ENCODE data around the gene HNRNPA2B1. TPM values are rescaled to one million over a fixed set of nuclear protein-coding genes. Genes with fewer than 3 reads are reported as not detected.

Gene HNRNPA2B1
- total RNA-seq, 1 donor from 2014 or later, result 57.0 TPM

GRCh38 chr7:26182283-26182682 lies 18.3 kb downstream of the HNRNPA2B1 start:
- Histone ChIP-seq H3K36me3 (peaks cover 0 to 9% of the 10 kb centered on the region in 2 donors), H3K27ac (no peak overlapping the region), H3K9me3 (no peaks in the 10 kb centered on the region), H3K4me1 (peaks cover 0 to 2% of the 10 kb centered on the region in 2 donors), H3K27me3 (no peaks in the 10 kb centered on the region), H3K4me3 (no peak overlapping the region)
- no peak for TF ChIP-seq CTCF (IDR thresholded peaks at IDR 0.05)
- no peak for DNase-seq (ENCODE audit: low spot score in 2 of 2)
- intact Hi-C loops (cut with DNase I), result no loop called here

GRCh38 chr7:26181474-26182227 lies 18.9 kb downstream of the HNRNPA2B1 start:
- Histone ChIP-seq H3K27ac (no peak overlapping the region), H3K27me3 (no peaks in the 10 kb centered on the region), H3K9me3 (no peaks in the 10 kb centered on the region), H3K36me3 (peaks cover 0 to 3% of the 10 kb centered on the region in 2 donors), H3K4me1 (peaks cover 0 to 2% of the 10 kb centered on the region in 2 donors), H3K4me3 (no peak overlapping the region)
- TF ChIP-seq CTCF (IDR thresholded peaks at IDR 0.05), result no peak
- intact Hi-C loops (cut with DNase I), result no loop called here
- DNase-seq (ENCODE audit: low spot score in 2 of 2), result no peak

GRCh38 chr7:26180792-26181198 lies 19.8 kb downstream of the HNRNPA2B1 start:
- H3K4me1 ChIP-seq, result peaks cover 0 to 2% of the 10 kb centered on the region in 2 donors
- no peak overlapping the region for H3K27ac ChIP-seq
- H3K4me3 ChIP-seq, result no peak overlapping the region
- no peak for TF ChIP-seq CTCF (IDR thresholded peaks at IDR 0.05)
- H3K36me3 ChIP-seq, result no peaks in the 10 kb centered on the region
- intact Hi-C loops (cut with DNase I), result no loop called here
- no peaks in the 10 kb centered on the region for H3K9me3 ChIP-seq
- no peak for DNase-seq (ENCODE audit: low spot score in 2 of 2)
- no peaks in the 10 kb centered on the region for H3K27me3 ChIP-seq

- intact Hi-C loops (cut with DNase I), result no loop called here
- no peaks in the 10 kb centered on the region for H3K27me3 ChIP-seq
- peaks cover 0 to 2% of the 10 kb centered on the region in 2 donors for H3K4me1 ChIP-seq
- H3K36me3 ChIP-seq, result no peaks in the 10 kb centered on the region
- H3K9me3 ChIP-seq, result no peaks in the 10 kb centered on the region
- no peak for TF ChIP-seq CTCF (IDR thresholded peaks at IDR 0.05)
- no peak overlapping the region for H3K27ac ChIP-seq
- no peak overlapping the region for H3K4me3 ChIP-seq
- DNase-seq (ENCODE audit: low spot score in 2 of 2), result no peak
These were observed 20.6 kb downstream of the HNRNPA2B1 start for GRCh38 chr7:26179826-26180497.

GRCh38 chr7:26179422-26179821 lies 21.1 kb downstream of the HNRNPA2B1 start:
- intact Hi-C loops (cut with DNase I), result no loop called here
- no peaks in the 10 kb centered on the region for H3K9me3 ChIP-seq
- DNase-seq (ENCODE audit: low spot score in 2 of 2), result no peak
- H3K4me3 ChIP-seq, result no peak overlapping the region
- no peaks in the 10 kb centered on the region for H3K27me3 ChIP-seq
- peaks cover 0 to 2% of the 10 kb centered on the region in 2 donors for H3K4me1 ChIP-seq
- H3K36me3 ChIP-seq, result no peaks in the 10 kb centered on the region
- TF ChIP-seq CTCF (IDR thresholded peaks at IDR 0.05), result no peak
- H3K27ac ChIP-seq, result no peak overlapping the region
